Liver (tissue), 3 donors: ENCODE measurements around the gene MED16.

Source experiments
- EGR1 ChIP-seq, 2 donors: IDR thresholded peaks; 2 replicates each; pipeline ENCODE4 v1.6.1; 2016 to 2018; ENCODE audit warnings: antibody characterized with exemption in 2 of 2, low read depth in 2 of 2
- FOXA1 ChIP-seq: IDR thresholded peaks from 2 replicates; pipeline ENCODE4 v1.6.1; 2016; ENCODE audit warnings: antibody characterized with exemption
- JUND ChIP-seq, 2 donors: IDR thresholded peaks; 2 replicates each; pipeline ENCODE4 v1.6.1; 2016; ENCODE audit warnings: antibody characterized with exemption in 2 of 2
- TAF1 ChIP-seq: conservative IDR thresholded peaks from 2 replicates; pipeline ENCODE4 v1.6.1; 2016; ENCODE audit warnings: antibody characterized with exemption, mild to moderate bottlenecking
- TF ChIP-seq, protein P1 (sequence below): fragments of 150-350 bp; IDR thresholded peaks from 2 replicates; pipeline ENCODE4 v1.5.1; 2017; ENCODE audit warnings: improper control_type of control experiment, low read depth, low read length; ENCODE audit not compliant: missing input control
- TF ChIP-seq, protein P2 (sequence below): IDR thresholded peaks from 2 replicates; pipeline ENCODE4 v1.6.1; 2016; ENCODE audit warnings: antibody characterized with exemption
- donor health status: healthy.
- donor health status: healthy.

DNA sequence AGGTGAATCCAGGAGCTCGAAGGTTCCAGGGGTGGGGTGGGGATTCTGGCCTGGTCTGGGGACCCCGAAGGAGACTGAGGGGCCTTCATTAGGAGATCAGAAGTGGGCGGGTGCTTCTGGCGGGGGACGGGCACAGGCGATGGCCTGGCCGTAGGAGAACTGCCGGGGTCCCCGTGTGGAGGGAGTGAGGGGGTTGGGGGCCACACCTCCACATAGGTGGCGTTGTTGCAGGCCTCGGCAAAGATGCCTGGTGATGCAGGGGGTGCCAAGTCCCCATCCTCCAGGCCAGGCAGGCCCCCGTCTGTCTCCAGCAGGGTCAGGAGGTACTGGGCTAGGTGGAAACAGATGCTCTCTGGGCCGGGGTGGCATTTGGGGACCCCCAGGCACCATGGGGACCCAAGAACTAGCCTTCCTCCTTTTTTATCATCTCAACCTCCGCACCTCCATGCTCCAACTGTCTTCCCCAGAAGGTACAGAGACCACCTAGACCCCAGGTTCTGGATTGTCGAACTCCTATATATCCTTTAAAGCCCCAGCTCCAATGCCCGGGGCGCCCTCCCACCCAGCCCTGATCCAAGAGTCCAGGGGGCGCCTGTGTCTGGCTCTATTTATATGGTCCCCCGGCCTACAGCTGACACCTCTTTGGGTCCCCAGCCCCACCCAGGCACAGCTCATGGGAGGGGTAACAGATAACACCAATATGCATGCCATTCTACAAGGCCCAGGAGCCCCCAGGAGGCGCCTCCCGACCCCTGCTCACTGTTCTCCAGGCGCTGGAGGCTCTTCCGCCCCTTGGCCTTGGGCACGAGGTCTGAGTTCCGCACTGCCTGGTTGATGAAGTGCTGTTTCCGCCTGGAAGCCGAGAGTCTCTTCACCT is 8.5 kb upstream of the MED16 start:
- TF ChIP-seq JUND (IDR thresholded peaks at IDR 0.05) = no peak
- TF ChIP-seq, protein P1, sequence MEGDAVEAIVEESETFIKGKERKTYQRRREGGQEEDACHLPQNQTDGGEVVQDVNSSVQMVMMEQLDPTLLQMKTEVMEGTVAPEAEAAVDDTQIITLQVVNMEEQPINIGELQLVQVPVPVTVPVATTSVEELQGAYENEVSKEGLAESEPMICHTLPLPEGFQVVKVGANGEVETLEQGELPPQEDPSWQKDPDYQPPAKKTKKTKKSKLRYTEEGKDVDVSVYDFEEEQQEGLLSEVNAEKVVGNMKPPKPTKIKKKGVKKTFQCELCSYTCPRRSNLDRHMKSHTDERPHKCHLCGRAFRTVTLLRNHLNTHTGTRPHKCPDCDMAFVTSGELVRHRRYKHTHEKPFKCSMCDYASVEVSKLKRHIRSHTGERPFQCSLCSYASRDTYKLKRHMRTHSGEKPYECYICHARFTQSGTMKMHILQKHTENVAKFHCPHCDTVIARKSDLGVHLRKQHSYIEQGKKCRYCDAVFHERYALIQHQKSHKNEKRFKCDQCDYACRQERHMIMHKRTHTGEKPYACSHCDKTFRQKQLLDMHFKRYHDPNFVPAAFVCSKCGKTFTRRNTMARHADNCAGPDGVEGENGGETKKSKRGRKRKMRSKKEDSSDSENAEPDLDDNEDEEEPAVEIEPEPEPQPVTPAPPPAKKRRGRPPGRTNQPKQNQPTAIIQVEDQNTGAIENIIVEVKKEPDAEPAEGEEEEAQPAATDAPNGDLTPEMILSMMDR = no peak
- TF ChIP-seq EGR1 (IDR thresholded peaks at IDR 0.05; ENCODE audit: low read depth in 2 of 2) = no peak
- no peak for TF ChIP-seq FOXA1
- TF ChIP-seq, protein P2, sequence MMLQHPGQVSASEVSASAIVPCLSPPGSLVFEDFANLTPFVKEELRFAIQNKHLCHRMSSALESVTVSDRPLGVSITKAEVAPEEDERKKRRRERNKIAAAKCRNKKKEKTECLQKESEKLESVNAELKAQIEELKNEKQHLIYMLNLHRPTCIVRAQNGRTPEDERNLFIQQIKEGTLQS = no peak
- no peak for TF ChIP-seq TAF1
